ENCODE measurements around the gene SEPTIN6. TPM values are rescaled to one million over a fixed set of nuclear protein-coding genes. Genes with fewer than 3 reads are reported as not detected.
"Not testable (repeated sequence)": the region's sequence is repeated elsewhere in the genome, so short reads cannot be mapped to it uniquely, and the experiment has no call there.

SEPTIN6 gene
- total RNA-seq, 4 donors from 2014 or later = 3.4 to 13.4 (median 8.2) TPM

DNA sequence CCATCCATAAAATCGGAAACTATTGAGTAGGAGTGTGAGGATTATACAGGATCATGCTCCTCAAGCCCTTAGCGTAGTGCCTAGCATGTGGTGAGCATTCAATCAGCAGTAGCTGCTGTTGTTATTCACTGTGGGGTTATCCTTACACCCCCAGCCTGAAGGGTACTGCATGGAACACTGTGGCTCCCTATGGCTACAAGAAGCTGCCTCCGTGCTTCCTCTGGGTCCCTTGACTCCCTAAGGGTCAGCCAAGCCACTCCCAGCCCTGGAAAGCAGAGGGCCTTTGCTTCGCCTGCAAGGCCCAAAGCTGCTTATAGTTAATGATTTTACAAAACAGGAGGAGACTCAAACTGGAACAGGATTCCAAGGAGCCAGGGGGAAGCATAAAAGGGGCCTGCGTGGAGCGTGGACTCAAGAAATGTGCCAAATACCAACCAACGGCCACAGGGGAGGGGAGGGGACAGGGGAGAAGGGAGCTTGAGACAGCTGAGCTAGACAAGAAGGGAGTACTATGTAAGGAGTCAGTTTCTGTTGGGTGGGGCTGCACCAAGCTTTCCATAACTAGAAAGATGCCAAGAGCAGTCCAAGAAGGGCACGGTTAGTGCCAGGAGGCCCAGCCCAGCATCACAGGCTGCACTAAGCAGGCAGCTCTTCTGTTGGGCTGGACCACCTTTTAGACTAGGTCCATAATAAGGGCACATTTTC lies 15.9 kb downstream of the SEPTIN6 start:
- WGBS, 2 donors = 33 to 57% methylated on average over 2 to 7 of the region's 8 CpGs
- no peaks in the 10 kb centered on the region for H3K27me3 ChIP-seq
- H3K27ac ChIP-seq = peak overlapping the region in 2 of 4 donors; percentile 24 to 46
- no peaks in the 10 kb centered on the region for H3K36me3 ChIP-seq
- intact Hi-C loops (cut with DNase I) = no loop called here
- TF ChIP-seq POLR2A (IDR thresholded peaks at IDR 0.05) = no peak
- TF ChIP-seq, protein P1, sequence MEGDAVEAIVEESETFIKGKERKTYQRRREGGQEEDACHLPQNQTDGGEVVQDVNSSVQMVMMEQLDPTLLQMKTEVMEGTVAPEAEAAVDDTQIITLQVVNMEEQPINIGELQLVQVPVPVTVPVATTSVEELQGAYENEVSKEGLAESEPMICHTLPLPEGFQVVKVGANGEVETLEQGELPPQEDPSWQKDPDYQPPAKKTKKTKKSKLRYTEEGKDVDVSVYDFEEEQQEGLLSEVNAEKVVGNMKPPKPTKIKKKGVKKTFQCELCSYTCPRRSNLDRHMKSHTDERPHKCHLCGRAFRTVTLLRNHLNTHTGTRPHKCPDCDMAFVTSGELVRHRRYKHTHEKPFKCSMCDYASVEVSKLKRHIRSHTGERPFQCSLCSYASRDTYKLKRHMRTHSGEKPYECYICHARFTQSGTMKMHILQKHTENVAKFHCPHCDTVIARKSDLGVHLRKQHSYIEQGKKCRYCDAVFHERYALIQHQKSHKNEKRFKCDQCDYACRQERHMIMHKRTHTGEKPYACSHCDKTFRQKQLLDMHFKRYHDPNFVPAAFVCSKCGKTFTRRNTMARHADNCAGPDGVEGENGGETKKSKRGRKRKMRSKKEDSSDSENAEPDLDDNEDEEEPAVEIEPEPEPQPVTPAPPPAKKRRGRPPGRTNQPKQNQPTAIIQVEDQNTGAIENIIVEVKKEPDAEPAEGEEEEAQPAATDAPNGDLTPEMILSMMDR (IDR thresholded peaks at IDR 0.05) = no peak
- no peak overlapping the region for H3K4me3 ChIP-seq
- peaks cover 0 to 8% (median 5%) of the 10 kb centered on the region in 3 donors for H3K4me1 ChIP-seq
- no peaks in the 10 kb centered on the region for H3K9me3 ChIP-seq
- no peak for DNase-seq

DNA sequence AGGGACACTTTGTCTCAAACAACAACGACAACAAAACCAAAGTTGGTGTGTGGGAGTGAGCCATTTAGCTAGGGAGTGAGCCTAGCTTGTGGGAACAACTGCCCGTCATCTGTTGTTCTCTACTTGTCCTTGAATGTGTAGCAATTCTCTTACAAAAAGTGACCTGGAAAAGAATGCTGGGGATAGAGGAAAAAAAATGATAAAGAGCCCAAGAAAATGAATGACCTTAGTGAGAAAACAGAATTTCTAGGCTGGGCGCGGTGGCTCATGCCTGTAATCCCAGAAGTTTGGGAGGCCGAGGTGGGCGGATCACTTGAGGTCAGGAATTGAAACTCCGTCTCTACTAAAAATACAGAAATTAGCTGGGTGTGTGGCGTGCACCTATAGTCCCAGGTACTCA lies 19.6 kb downstream of the SEPTIN6 start:
- no peak overlapping the region for H3K4me3 ChIP-seq
- TF ChIP-seq, protein P1 (IDR thresholded peaks at IDR 0.05) = no peak
- TF ChIP-seq POLR2A (IDR thresholded peaks at IDR 0.05) = no peak
- DNase-seq = no peak
- H3K27ac ChIP-seq = no peak overlapping the region
- 87 to 88% methylated on average over 6 to 8 of the region's 8 CpGs for WGBS, 2 donors
- H3K36me3 ChIP-seq = no peaks in the 10 kb centered on the region
- H3K4me1 ChIP-seq = peaks cover 0 to 8% (median 5%) of the 10 kb centered on the region in 3 donors
- no peaks in the 10 kb centered on the region for H3K9me3 ChIP-seq
- intact Hi-C loops (cut with DNase I) = no loop called here
- no peaks in the 10 kb centered on the region for H3K27me3 ChIP-seq

DNA sequence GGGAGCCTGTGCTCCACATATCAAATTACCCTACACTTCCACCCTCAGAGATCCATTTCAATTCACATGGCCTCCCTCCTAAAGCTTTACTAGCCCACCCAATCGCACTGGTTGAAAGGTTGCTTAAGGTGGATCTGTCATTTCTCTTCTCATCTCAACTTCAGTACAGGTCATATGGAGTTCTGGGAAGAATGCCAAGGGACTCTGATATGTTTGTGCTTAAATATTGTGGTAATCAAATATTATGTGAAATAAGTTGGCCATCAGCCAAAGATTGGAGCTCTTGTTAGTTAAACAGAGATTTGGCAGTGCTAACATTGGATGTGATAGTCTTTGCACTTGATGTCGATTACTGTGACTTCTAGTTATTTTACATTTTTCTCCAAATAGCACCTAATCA lies 20.5 kb downstream of the SEPTIN6 start:
- H3K9me3 ChIP-seq = no peaks in the 10 kb centered on the region
- TF ChIP-seq, protein P1 (IDR thresholded peaks at IDR 0.05) = no peak
- TF ChIP-seq POLR2A (IDR thresholded peaks at IDR 0.05) = no peak
- H3K4me1 ChIP-seq = peaks cover 0 to 7% (median 5%) of the 10 kb centered on the region in 3 donors
- intact Hi-C loops (cut with DNase I) = no loop called here
- no peak overlapping the region for H3K4me3 ChIP-seq
- 55 to 69% methylated on average over 1 to 2 of the region's 2 CpGs for WGBS, 2 donors
- H3K27me3 ChIP-seq = no peaks in the 10 kb centered on the region
- H3K36me3 ChIP-seq = no peaks in the 10 kb centered on the region
- DNase-seq = no peak
- no peak overlapping the region for H3K27ac ChIP-seq

DNA sequence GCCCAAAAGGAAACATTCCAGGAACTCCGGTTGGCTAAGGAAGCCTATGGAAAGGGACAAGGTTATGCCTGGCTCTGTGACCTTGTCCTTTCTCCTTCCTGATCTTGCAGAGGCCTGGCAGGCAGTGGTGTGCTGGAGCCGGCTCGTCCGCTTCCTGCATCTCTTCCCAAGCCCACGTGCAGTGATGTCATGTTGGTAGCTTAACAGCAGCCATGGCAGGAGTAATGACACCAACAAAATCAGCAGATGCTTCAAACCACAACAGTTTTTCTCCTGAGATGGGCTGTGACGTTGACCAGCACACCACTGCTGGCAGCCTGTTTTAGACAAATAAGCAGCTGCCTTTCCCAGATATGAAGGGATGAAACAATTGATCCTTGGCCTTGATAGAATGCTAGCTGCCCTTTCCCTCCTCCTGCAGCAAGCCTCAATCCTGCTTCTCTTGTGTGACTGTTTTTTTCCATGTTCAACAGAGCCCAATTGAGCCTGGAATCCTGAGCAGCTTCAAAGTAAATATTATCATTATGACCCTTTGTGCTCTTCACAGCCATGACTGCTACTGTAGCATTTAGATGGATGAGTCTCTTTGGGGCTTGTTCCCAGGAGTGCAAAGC lies 23.4 kb downstream of the SEPTIN6 start:
- Histone ChIP-seq H3K36me3 (no peaks in the 10 kb centered on the region), H3K4me3 (no peak overlapping the region), H3K27me3 (no peaks in the 10 kb centered on the region), H3K9me3 (no peaks in the 10 kb centered on the region), H3K27ac (peak overlapping the region in 2 of 4 donors; percentile 38 to 61), H3K4me1 (no peaks in the 10 kb centered on the region)
- no peak for DNase-seq
- TF ChIP-seq POLR2A (IDR thresholded peaks at IDR 0.05) = no peak
- TF ChIP-seq, protein P1 (IDR thresholded peaks at IDR 0.05) = no peak
- WGBS, 2 donors = 0 to 70% methylated on average over 1 to 3 of the region's 6 CpGs
- intact Hi-C loops (cut with DNase I) = no loop called here

DNA sequence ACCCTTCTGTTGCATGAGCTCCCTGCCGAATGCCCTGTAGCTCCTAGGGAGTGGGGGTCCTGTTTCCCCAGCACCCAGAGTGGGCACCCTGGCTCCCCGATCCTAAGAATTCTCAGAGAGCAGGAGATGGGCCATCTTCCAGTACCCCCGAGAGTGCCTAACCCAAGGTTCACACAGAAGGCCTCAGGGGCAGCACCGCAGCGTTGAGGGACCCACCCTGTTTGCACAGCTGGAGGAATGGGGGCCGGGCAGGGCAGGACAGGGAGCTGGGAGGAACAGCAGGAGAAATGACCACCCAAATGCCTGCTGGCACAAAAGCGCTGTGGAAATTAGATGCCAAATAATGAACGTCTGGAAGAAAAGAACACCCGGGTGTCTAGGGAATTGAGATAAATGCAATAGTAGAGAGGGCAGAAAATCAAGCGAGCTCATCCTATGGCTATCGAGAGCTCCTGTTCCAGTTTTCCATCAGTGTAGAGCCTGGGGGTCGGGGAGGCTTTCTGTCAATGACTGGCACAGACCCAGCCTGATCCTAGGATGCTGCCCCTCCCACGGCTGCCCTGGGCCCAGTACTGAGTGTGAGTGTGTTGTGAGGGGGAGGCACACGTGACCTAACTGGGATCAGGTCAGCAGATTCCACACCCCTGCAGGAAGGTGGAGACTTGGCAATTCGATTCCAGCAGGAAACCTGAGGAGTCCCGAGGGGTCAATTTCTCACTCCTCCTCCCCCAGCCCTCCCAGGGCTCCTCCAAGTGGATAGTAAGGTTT lies 25.7 kb downstream of the SEPTIN6 start:
- DNase-seq = no peak
- no peak for TF ChIP-seq POLR2A (IDR thresholded peaks at IDR 0.05)
- TF ChIP-seq, protein P1 (IDR thresholded peaks at IDR 0.05) = no peak
- Histone ChIP-seq H3K27ac (no peak overlapping the region), H3K36me3 (peaks cover 0 to 3% (median 0%) of the 10 kb centered on the region in 3 donors), H3K9me3 (no peaks in the 10 kb centered on the region), H3K4me3 (no peak overlapping the region), H3K27me3 (no peaks in the 10 kb centered on the region), H3K4me1 (no peaks in the 10 kb centered on the region)
- intact Hi-C loops (cut with DNase I) = no loop called here
- WGBS, 2 donors = 61 to 69% methylated on average over 7 to 10 of the region's 16 CpGs

DNA sequence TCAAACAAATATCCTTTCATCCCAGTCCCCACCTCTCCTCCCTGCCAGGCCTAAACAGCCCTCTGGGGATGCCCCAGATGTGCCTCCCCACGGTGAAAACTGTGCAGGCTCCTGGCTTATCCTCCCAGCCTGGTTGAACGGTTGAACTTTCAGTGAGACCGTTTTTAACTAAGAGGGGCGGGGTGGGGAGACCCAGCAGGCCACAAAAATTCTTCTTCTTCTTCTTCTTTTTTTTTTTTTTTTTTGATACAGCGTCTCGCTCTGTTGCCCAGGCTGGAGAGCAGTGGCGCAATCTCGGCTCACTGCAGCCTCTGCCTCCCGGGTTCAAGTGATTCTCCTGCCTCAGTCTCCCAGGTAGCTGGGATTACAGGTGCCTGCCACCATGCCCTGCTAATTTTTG lies 28.1 kb downstream of the SEPTIN6 start:
- H3K9me3 ChIP-seq; H3K4me3 ChIP-seq; DNase-seq; H3K27me3 ChIP-seq; H3K27ac ChIP-seq; H3K36me3 ChIP-seq; H3K4me1 ChIP-seq; intact Hi-C loops (cut with DNase I): not testable (repeated sequence)
- WGBS, 2 donors = 71 to 79% methylated on average over 8 to 9 of the region's 9 CpGs
